ENCODE data around the gene FAM169A.
"Not testable (repeated sequence)": the region's sequence is repeated elsewhere in the genome, so short reads cannot be mapped to it uniquely, and the experiment has no call there.

FAM169A gene

GRCh38 chr5:74801197-74801596 lies 65.0 kb downstream of the FAM169A start:
- DNase-seq: no peak

GRCh38 chr5:74798977-74799911 lies 66.9 kb downstream of the FAM169A start:
- no peak for DNase-seq

GRCh38 chr5:74791669-74792068 lies 74.5 kb downstream of the FAM169A start:
- not testable (repeated sequence) for DNase-seq

GRCh38 chr5:74787424-74787823 lies 78.8 kb downstream of the FAM169A start:
- DNase-seq: no peak

GRCh38 chr5:74786851-74787250 lies 79.3 kb downstream of the FAM169A start:
- DNase-seq: no peak

GRCh38 chr5:74778609-74779008 lies 87.6 kb downstream of the FAM169A start:
- DNase-seq: no peak

- no peak for DNase-seq
Measured at GRCh38 chr5:74772359-74772758, 93.8 kb downstream of the FAM169A start.

- peak; percentile 44 to 74 (median 70) for DNase-seq
Measured at GRCh38 chr5:74767579-74767913, 98.6 kb downstream of the FAM169A start.

GRCh38 chr5:74766849-74767578 lies 99.2 kb downstream of the FAM169A start, which contains the start of the genes GFM2 and NSA2:
TSS of gene GFM2 (minus strand) at chr5:74767117. CDS start at chr5:74763742, 3,375 bp downstream.
TSS of gene NSA2 (plus strand) at chr5:74767249. CDS start at chr5:74767361, 112 bp downstream.
- DNase-seq: peak; percentile 94 to 96 (median 96)

- DNase-seq: peak; percentile 19 to 75 (median 52)
Measured at GRCh38 chr5:74766418-74766848, 99.8 kb downstream of the FAM169A start.

GRCh38 chr5:74765929-74766328 lies 100.3 kb downstream of the FAM169A start:
- no peak for DNase-seq

GRCh38 chr5:74765201-74765600 lies 101.0 kb downstream of the FAM169A start:
- DNase-seq: no peak

- DNase-seq: no peak
Measured at GRCh38 chr5:74763504-74763903, 102.7 kb downstream of the FAM169A start.

GRCh38 chr5:74762599-74762998 lies 103.6 kb downstream of the FAM169A start:
- no peak for DNase-seq

- no peak for DNase-seq
Measured at GRCh38 chr5:74761241-74761640, 104.9 kb downstream of the FAM169A start.

- DNase-seq: not testable (repeated sequence)
Measured at GRCh38 chr5:74748742-74749141, 117.4 kb downstream of the FAM169A start.

- no peak for DNase-seq
Measured at GRCh38 chr5:74738406-74738805, 127.8 kb downstream of the FAM169A start.

- DNase-seq: no peak
Measured at GRCh38 chr5:74736759-74737158, 129.4 kb downstream of the FAM169A start.

Data from suppressor macrophage (primary cell).